ENCODE results near the gene PTPRE. TPM values are rescaled to one million over a fixed set of nuclear protein-coding genes. Genes with fewer than 3 reads are reported as not detected.

The PTPRE gene
- total RNA-seq, 1 experiment from 2014 or later: 12.3 TPM

GRCh38 chr10:128081720-128082119 is 174.8 kb downstream of the PTPRE start:
- no TSS peak for BruUV-seq (replicated peaks)
- H3K9me2 ChIP-seq (ENCODE audit: insufficient read depth): no peaks in the 10 kb centered on the region
- no peak for DNase-seq (ENCODE audit: low read depth, low spot score)
- no peak overlapping the region for H3K27ac ChIP-seq (ENCODE audit: low read depth, low read length)
- no peak overlapping the region for H3K9ac ChIP-seq (ENCODE audit: low read length)
- H3K79me2 ChIP-seq (ENCODE audit: insufficient read depth, low read length): no peaks in the 10 kb centered on the region
- ChIA-PET RAD21 (ENCODE audit: low non-redundant PET in 1 of 2, low total read pairs in 2 of 2, uncharacterized antibody in 2 of 2, unreplicated experiment in 2 of 2) (interaction anchor here in 1 of 2 experiments (0.6 kb wide), 1 partner anchor 390 kb away, joined by 4 read pairs; no protein-coding TSS in a partner anchor), POLR2A (no interaction called here), CTCF (interaction anchor here (1.3 to 2.4 kb wide), 2 partner anchors 12 to 46 kb away, joined by 3 to 8 read pairs; no protein-coding TSS in a partner anchor)
- no peak overlapping the region for H3K4me2 ChIP-seq (ENCODE audit: low read length)
- no peak for ATAC-seq
- no peaks in the 10 kb centered on the region for H3K27me3 ChIP-seq (ENCODE audit: insufficient read depth, low read length)
- H3K36me3 ChIP-seq (ENCODE audit: control insufficient read depth in 1 of 2, insufficient read depth in 2 of 2, low read length in 2 of 2): no peaks in the 10 kb centered on the region
- no peak overlapping the region for H3K4me3 ChIP-seq (replicated peaks in 1 of 2; ENCODE audit: low read depth in 1 of 2, low read length in 2 of 2)
- peaks cover 0 to 4% of the 10 kb centered on the region in 2 experiments; a peak in 1 of 4 replicates for H3K4me1 ChIP-seq (ENCODE audit: control insufficient read depth in 1 of 2, insufficient read depth in 2 of 2, low read length in 2 of 2)
- TF ChIP-seq RAD21 (IDR thresholded peaks at IDR 0.05; ENCODE audit: low read depth): no peak
- no peak for TF ChIP-seq ATF3 (IDR thresholded peaks at IDR 0.05)
- no peak for TF ChIP-seq MAX (IDR thresholded peaks at IDR 0.05)
- TF ChIP-seq EZH2phosphoT487 (IDR thresholded peaks at IDR 0.05; ENCODE audit: borderline replicate concordance): no peak
- no peak for TF ChIP-seq TCF7L2 (IDR thresholded peaks at IDR 0.05; ENCODE audit: borderline replicate concordance, extremely low read depth, insufficient read depth, insufficient read length)
- no peak for TF ChIP-seq JUND (IDR thresholded peaks at IDR 0.05)
- no peak for TF ChIP-seq EGR1 (IDR thresholded peaks at IDR 0.05; ENCODE audit: low read depth)
- no peak for TF ChIP-seq SRF (IDR thresholded peaks at IDR 0.05; ENCODE audit: low read depth)
- TF ChIP-seq CTCF (IDR thresholded peaks at IDR 0.05 in 2 of 3, conservative IDR thresholded peaks at IDR 0.05 in 1 of 3; ENCODE audit: borderline replicate concordance in 1 of 3, insufficient read depth in 1 of 3, low read depth in 2 of 3, low read length in 2 of 3): no peak
- no peaks in the 10 kb centered on the region for H3K9me3 ChIP-seq (ENCODE audit: control insufficient read depth in 1 of 2, insufficient read depth in 1 of 2, low read depth in 1 of 2, low read length in 2 of 2)
- H4K20me1 ChIP-seq (ENCODE audit: insufficient read depth): no peaks in the 10 kb centered on the region; the same call in 1 of the 2 replicates
- intact Hi-C loops (cut with micrococcal nuclease): no loop called here
- no peak overlapping the region for H2AFZ ChIP-seq (ENCODE audit: low read depth, low read length, poor library complexity, severe bottlenecking)

All from HCT116 (cell line).